HG03565 (cell line): ENCODE data around the gene HS3ST3B1.

Experiments
- ATAC-seq: cut with Tn5 transposase; IDR thresholded peaks from one replicate; pipeline ENCODE4 v1.9.1; 2021; ENCODE audit warnings: mild to moderate bottlenecking, moderate library complexity; ENCODE audit not compliant: unreplicated experiment

The HS3ST3B1 gene

GRCh38 chr17:14320098-14320497 lies 19.2 kb downstream of the HS3ST3B1 start:
- no peak for ATAC-seq

GRCh38 chr17:14320734-14321475 lies 20.0 kb downstream of the HS3ST3B1 start:
- ATAC-seq = no peak

- ATAC-seq = no peak
Measured at GRCh38 chr17:14321476-14321949, 20.6 kb downstream of the HS3ST3B1 start.

DNA sequence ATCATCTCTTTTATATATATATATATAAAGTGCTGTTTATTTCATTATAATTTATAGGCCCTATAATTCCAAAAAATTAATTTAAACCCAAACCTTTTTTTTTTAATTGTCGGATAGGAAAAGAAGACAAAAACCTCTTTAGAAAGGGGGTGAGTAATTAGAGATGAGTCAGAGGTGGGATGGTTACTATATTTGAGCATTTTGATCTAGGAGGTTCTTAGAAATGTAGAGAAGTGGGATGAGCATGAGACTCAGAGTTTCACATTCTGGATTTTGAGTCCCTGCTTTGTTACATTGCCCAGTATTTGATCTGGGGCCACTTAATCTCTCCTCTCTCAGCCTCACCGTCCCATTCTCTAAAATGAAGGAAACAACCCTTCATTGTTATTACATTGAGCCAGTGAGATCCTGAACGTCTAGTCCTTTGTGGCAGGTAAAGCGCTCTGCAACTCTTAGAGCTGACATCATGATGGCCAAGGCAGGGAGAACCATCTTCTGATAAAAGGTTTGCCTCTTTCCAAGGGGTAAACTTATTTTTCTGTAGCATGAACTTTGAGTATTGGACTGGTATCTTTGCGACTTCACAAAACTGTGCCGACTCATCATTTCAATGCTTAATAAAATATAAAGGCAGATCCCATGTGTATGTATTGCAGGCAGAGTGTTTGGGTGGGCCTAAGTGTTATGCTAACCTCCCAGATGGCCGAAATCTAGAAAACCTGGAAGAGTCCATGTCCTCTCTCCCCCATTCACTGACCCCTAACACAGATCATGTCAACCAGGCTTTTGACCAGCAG lies 21.3 kb downstream of the HS3ST3B1 start:
- no peak for ATAC-seq

GRCh38 chr17:14323522-14323981 lies 22.7 kb downstream of the HS3ST3B1 start:
- no peak for ATAC-seq

- ATAC-seq = no peak
Measured at GRCh38 chr17:14325618-14326167, 24.8 kb downstream of the HS3ST3B1 start.

- ATAC-seq = no peak
Measured at GRCh38 chr17:14329900-14330491, 29.1 kb downstream of the HS3ST3B1 start.

- no peak for ATAC-seq
Measured at GRCh38 chr17:14330492-14330962, 29.6 kb downstream of the HS3ST3B1 start.

GRCh38 chr17:14331225-14331981 lies 30.5 kb downstream of the HS3ST3B1 start:
- ATAC-seq = no peak

DNA sequence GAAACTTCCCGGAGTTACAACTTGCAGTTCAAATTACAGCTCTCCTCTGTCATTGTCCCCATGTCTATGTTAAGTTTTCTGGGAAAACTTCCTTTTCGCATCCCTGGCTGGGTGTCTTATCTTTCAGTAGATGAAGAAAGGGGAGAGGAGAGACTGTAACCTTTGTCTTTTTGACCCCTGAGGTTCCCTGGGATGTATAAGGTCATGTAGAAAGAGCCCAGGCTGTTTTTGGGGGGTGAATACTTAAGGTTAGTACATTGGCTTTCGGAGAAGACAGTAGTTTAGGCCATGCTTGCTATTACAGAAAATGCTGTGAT lies 31.1 kb downstream of the HS3ST3B1 start:
- ATAC-seq = no peak

DNA sequence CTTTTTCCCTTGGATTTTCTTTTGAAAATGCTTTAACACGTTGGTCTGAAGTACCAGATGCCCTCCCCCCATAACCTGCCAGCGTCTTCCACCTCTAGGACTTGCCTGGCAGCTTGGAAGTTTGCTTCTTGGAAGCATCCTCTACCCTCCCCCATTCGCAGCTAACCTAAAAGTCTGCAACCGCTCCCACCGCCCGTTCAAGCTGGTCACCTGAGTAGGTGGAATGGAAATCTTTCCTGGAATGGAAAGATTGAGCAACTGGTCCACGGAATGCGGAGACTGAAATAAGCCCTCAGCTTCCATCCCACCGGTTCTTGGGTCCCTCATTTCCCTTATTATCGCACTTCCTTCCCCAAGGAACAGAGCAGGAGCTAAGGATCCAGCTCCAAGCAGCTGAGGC lies 31.4 kb downstream of the HS3ST3B1 start:
- no peak for ATAC-seq

DNA sequence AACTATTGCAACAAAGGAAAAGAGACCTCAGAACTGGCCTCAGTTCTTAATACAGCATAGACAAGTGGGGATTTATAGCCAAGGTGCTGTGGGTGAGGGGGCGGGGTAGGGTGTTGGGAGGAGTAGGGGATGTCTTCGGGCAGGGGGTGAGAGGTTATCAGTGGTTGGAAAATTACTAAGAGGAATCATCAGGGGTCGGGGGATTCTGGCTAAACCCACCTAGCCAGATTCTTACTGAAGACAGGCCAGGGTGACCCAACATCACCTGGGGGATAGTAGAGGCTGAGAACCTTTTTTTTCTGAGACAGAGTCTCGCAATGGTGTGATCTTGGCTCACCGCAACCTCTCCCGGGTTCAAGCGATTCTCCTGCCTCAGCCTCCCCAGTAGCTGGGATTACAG lies 32.6 kb downstream of the HS3ST3B1 start:
- ATAC-seq = no peak

- no peak for ATAC-seq
Measured at GRCh38 chr17:14334276-14334840, 33.5 kb downstream of the HS3ST3B1 start.

DNA sequence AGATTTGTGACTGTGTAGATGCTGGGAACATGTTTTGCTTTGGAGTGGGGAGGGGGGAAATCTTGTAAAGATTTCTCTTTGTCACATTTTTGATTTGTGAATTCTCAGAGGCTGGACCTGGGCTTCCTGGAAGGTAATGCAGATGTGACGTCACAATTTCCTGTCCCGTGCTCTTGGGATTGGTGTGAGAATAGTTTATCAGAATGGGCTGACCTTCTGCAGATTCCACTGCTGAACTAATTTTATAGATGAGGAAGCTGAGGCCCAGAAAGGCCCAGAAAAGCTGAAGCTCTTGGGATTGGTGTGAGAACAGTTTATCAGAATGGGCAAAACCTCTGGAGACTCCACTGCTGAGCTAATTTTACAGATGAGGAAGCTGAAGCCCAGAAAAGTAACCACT lies 34.0 kb downstream of the HS3ST3B1 start:
- ATAC-seq = no peak

GRCh38 chr17:14336418-14336817 lies 35.5 kb downstream of the HS3ST3B1 start:
- no peak for ATAC-seq

DNA sequence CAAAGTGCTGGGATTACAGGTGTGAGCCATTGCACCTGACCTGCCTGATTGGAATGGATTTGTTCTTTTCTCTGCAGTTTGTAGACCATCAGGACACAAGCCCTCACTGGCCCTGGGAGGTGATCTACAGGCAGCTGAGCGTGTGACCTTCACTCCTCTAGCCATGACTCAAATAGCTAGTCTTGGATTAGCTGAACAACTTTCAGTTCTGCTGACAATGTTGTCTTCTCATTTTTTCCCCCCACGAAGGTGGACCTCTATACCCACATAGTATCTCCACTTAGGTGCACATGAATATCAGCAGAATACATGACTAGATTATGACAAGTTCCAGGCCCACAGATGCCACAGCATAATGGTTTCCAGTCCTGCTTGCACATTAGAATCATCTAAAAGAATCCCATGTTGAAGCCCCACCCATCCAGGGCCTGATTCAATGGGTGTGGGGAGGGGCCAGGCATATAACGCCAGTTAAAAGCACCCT lies 36.8 kb downstream of the HS3ST3B1 start:
- ATAC-seq = peak; percentile 87

- no peak for ATAC-seq
Measured at GRCh38 chr17:14340857-14341754, 40.2 kb downstream of the HS3ST3B1 start.

- ATAC-seq = no peak
Measured at GRCh38 chr17:14341866-14342265, 41.0 kb downstream of the HS3ST3B1 start.

- ATAC-seq = no peak
Measured at GRCh38 chr17:14346801-14347200, 45.9 kb downstream of the HS3ST3B1 start.
